ENCODE data around the gene GADD45A.
"Not testable (repeated sequence)": the region's sequence is repeated elsewhere in the genome, so short reads cannot be mapped to it uniquely, and the experiment has no call there.

Gene GADD45A

GRCh38 chr1:67685067-67685557 lies at the start of gene GADD45A:
Gene GADD45A (plus strand): TSS chr1:67685201. CDS start chr1:67685495, 294 bp downstream.
- peak; percentile 96 for DNase-seq (ENCODE audit: low read depth, low spot score)

GRCh38 chr1:67636146-67636545 lies 48.9 kb upstream of the GADD45A start:
- DNase-seq (ENCODE audit: low read depth, low spot score) = no peak

- DNase-seq (ENCODE audit: low read depth, low spot score) = no peak
These were observed 45.6 kb upstream of the GADD45A start for GRCh38 chr1:67639361-67639760.

GRCh38 chr1:67642629-67643028 lies 42.4 kb upstream of the GADD45A start:
- no peak for DNase-seq (ENCODE audit: low read depth, low spot score)

GRCh38 chr1:67644566-67644965 lies 40.4 kb upstream of the GADD45A start:
- DNase-seq (ENCODE audit: low read depth, low spot score) = no peak

- no peak for DNase-seq (ENCODE audit: low read depth, low spot score)
These were observed 39.4 kb upstream of the GADD45A start for GRCh38 chr1:67645495-67646144.

- peak; percentile 24 for DNase-seq (ENCODE audit: low read depth, low spot score)
These were observed 38.6 kb upstream of the GADD45A start for GRCh38 chr1:67646145-67647035.

- DNase-seq (ENCODE audit: low read depth, low spot score) = no peak
These were observed 37.8 kb upstream of the GADD45A start for GRCh38 chr1:67647036-67647798.

- no peak for DNase-seq (ENCODE audit: low read depth, low spot score)
These were observed 37.1 kb upstream of the GADD45A start for GRCh38 chr1:67647814-67648358.

GRCh38 chr1:67648582-67649326 lies 36.2 kb upstream of the GADD45A start:
- no peak for DNase-seq (ENCODE audit: low read depth, low spot score)

- DNase-seq (ENCODE audit: low read depth, low spot score) = no peak
These were observed 34.9 kb upstream of the GADD45A start for GRCh38 chr1:67650061-67650460.

GRCh38 chr1:67651031-67651430 lies 34.0 kb upstream of the GADD45A start:
- no peak for DNase-seq (ENCODE audit: low read depth, low spot score)

GRCh38 chr1:67652800-67653199 lies 32.2 kb upstream of the GADD45A start:
- DNase-seq (ENCODE audit: low read depth, low spot score) = no peak

GRCh38 chr1:67653304-67653703 lies 31.7 kb upstream of the GADD45A start:
- DNase-seq (ENCODE audit: low read depth, low spot score) = no peak

GRCh38 chr1:67655581-67655980 lies 29.4 kb upstream of the GADD45A start:
- DNase-seq (ENCODE audit: low read depth, low spot score) = no peak

GRCh38 chr1:67657152-67657551 lies 27.8 kb upstream of the GADD45A start:
- DNase-seq (ENCODE audit: low read depth, low spot score) = not testable (repeated sequence)

- no peak for DNase-seq (ENCODE audit: low read depth, low spot score)
These were observed 25.8 kb upstream of the GADD45A start for GRCh38 chr1:67659229-67659628.

- DNase-seq (ENCODE audit: low read depth, low spot score) = no peak
These were observed 22.1 kb upstream of the GADD45A start for GRCh38 chr1:67662884-67663283.

GRCh38 chr1:67664048-67664447 lies 21.0 kb upstream of the GADD45A start:
- DNase-seq (ENCODE audit: low read depth, low spot score) = no peak

- not testable (repeated sequence) for DNase-seq (ENCODE audit: low read depth, low spot score)
These were observed 19.7 kb upstream of the GADD45A start for GRCh38 chr1:67665307-67665706.

- no peak for DNase-seq (ENCODE audit: low read depth, low spot score)
These were observed 18.4 kb upstream of the GADD45A start for GRCh38 chr1:67666636-67667035.
